ENCODE data around the gene ZFP30. TPM values are rescaled to one million over a fixed set of nuclear protein-coding genes. Genes with fewer than 3 reads are reported as not detected.
A peak's percentile ranks its signal among the peaks of the same experiment; 100 is the strongest.
"Not testable (repeated sequence)": the region's sequence is repeated elsewhere in the genome, so short reads cannot be mapped to it uniquely, and the experiment has no call there.

The ZFP30 gene
- polyA plus RNA-seq, 3 donors: 0.28 to 0.85 (median 0.46) TPM

DNA sequence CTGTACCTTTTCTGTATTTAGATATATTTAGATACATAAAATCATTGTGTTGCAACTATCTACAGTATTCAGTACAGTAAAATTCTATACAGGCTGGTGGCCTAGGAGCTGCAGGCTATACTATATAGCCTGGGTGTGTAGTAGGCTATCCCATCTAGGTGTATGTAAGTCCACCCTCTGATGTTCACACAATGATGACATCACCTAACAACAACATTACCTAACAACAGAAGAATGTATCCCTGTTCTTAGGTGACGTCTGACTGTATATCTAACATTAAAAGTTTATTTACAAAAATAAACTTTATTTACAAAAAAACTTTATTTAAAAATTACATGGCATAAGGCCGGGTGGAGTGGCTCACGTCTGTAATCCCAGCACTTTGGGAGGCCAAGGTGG, 28.3 kb upstream of the ZFP30 start:
- no peak overlapping the region for H3K9ac ChIP-seq (ENCODE audit: insufficient read depth, low read length, poor library complexity, severe bottlenecking)

DNA sequence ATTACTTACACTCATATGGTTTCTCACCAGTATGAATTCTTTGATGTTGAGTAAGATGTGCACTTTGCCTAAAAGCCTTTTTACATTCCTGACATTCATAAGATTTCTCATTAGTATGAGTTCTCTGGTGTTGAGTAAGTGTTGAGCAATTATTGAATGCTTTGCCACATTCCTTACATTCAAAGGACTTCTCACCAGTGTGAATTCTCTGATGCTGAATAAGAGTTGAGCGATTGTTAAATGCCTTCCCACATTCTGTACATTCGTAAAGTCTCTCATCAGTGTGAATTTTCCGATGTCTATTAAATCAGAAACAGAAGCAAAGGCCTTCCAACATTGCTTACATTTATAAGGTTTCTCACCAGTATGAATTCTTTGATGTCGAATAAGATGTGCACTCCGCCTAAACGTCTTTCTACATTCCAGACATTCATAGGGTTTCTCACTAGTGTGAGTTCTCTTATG, 14.2 kb upstream of the ZFP30 start:
- H2AFZ ChIP-seq (ENCODE audit: insufficient read depth, low read depth, low read length, poor library complexity, severe bottlenecking): no peak overlapping the region
- H3K4me3 ChIP-seq (replicated peaks in 1 of 3; ENCODE audit: low read depth in 2 of 3, low read length in 3 of 3): peak overlapping the region in 1 of 3 experiments; percentile 3
- no peak for DNase-seq
- no peak overlapping the region for H3K4me2 ChIP-seq (replicated peaks; ENCODE audit: extremely low read depth, low read length, poor library complexity, severe bottlenecking)
- TF ChIP-seq, protein P1, sequence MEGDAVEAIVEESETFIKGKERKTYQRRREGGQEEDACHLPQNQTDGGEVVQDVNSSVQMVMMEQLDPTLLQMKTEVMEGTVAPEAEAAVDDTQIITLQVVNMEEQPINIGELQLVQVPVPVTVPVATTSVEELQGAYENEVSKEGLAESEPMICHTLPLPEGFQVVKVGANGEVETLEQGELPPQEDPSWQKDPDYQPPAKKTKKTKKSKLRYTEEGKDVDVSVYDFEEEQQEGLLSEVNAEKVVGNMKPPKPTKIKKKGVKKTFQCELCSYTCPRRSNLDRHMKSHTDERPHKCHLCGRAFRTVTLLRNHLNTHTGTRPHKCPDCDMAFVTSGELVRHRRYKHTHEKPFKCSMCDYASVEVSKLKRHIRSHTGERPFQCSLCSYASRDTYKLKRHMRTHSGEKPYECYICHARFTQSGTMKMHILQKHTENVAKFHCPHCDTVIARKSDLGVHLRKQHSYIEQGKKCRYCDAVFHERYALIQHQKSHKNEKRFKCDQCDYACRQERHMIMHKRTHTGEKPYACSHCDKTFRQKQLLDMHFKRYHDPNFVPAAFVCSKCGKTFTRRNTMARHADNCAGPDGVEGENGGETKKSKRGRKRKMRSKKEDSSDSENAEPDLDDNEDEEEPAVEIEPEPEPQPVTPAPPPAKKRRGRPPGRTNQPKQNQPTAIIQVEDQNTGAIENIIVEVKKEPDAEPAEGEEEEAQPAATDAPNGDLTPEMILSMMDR (IDR thresholded peaks at IDR 0.05): no peak
- H3K9me3 ChIP-seq (replicated peaks in 1 of 2; ENCODE audit: control insufficient read depth in 1 of 2, insufficient read depth in 1 of 2, low read length in 2 of 2): peaks cover 42 to 84% of the 10 kb centered on the region in 2 donors
- Mint-ChIP-seq H3K27ac (no peak overlapping the region), H3K4me3 (no peak overlapping the region), H3K4me1 (no peaks in the 10 kb centered on the region), H3K9me3 (peaks cover 12 to 84% (median 70%) of the 10 kb centered on the region in 7 donors), H3K36me3 (no peaks in the 10 kb centered on the region), H3K27me3 (ENCODE audit: low read depth in 3 of 3) (peaks cover 0 to 2% (median 2%) of the 10 kb centered on the region in 3 donors)
- no peaks in the 10 kb centered on the region for H3K36me3 ChIP-seq (replicated peaks in 1 of 2; ENCODE audit: control insufficient read depth in 1 of 2, insufficient read depth in 2 of 2, low read length in 2 of 2)
- H3K27ac ChIP-seq (ENCODE audit: low read depth in 1 of 2, low read length in 2 of 2): no peak overlapping the region
- no CpG with 5 or more reads among the region's 6 CpGs for WGBS (ENCODE audit: insufficient coverage)
- no peaks in the 10 kb centered on the region for H3K4me1 ChIP-seq (ENCODE audit: control insufficient read depth in 1 of 2, insufficient read depth in 2 of 2, low read length in 2 of 2)
- no peaks in the 10 kb centered on the region for H3K79me2 ChIP-seq (ENCODE audit: insufficient read depth, low read length)
- H4K20me1 ChIP-seq (ENCODE audit: insufficient read depth, low read length): no peaks in the 10 kb centered on the region
- intact Hi-C loops (cut with micrococcal nuclease): no loop called here
- H3K9ac ChIP-seq (ENCODE audit: insufficient read depth, low read length, poor library complexity, severe bottlenecking): no peak overlapping the region
- no peaks in the 10 kb centered on the region for H3K27me3 ChIP-seq (ENCODE audit: control insufficient read depth in 2 of 2, insufficient read depth in 2 of 2, low read length in 2 of 2)

More for the DNA sequence above, 28.3 kb upstream of the ZFP30 start:
- TF ChIP-seq, protein P1 (IDR thresholded peaks at IDR 0.05): no peak
- no peak overlapping the region for H3K27ac ChIP-seq (ENCODE audit: low read depth in 1 of 2, low read length in 2 of 2)
- Mint-ChIP-seq H3K27ac (no peak overlapping the region), H3K9me3 (peaks cover 19 to 82% (median 66%) of the 10 kb centered on the region in 7 donors), H3K4me3 (no peak overlapping the region), H3K36me3 (no peaks in the 10 kb centered on the region), H3K4me1 (no peaks in the 10 kb centered on the region), H3K27me3 (ENCODE audit: low read depth in 3 of 3) (peaks cover 0 to 2% (median 0%) of the 10 kb centered on the region in 3 donors)
- H3K27me3 ChIP-seq (ENCODE audit: control insufficient read depth in 2 of 2, insufficient read depth in 2 of 2, low read length in 2 of 2): no peaks in the 10 kb centered on the region
- DNase-seq: no peak
- no peaks in the 10 kb centered on the region for H4K20me1 ChIP-seq (ENCODE audit: insufficient read depth, low read length)
- WGBS (ENCODE audit: insufficient coverage): 100% methylated on average over 2 of the region's 3 CpGs
- peaks cover 50 to 77% of the 10 kb centered on the region in 2 donors for H3K9me3 ChIP-seq (replicated peaks in 1 of 2; ENCODE audit: control insufficient read depth in 1 of 2, insufficient read depth in 1 of 2, low read length in 2 of 2)
- no peak overlapping the region for H2AFZ ChIP-seq (ENCODE audit: insufficient read depth, low read depth, low read length, poor library complexity, severe bottlenecking)
- no peak overlapping the region for H3K4me3 ChIP-seq (replicated peaks in 1 of 3; ENCODE audit: low read depth in 2 of 3, low read length in 3 of 3)
- H3K4me2 ChIP-seq (replicated peaks; ENCODE audit: extremely low read depth, low read length, poor library complexity, severe bottlenecking): no peak overlapping the region
- intact Hi-C loops (cut with micrococcal nuclease): no loop called here
- no peaks in the 10 kb centered on the region for H3K79me2 ChIP-seq (ENCODE audit: insufficient read depth, low read length)
- H3K4me1 ChIP-seq (ENCODE audit: control insufficient read depth in 1 of 2, insufficient read depth in 2 of 2, low read length in 2 of 2): no peaks in the 10 kb centered on the region
- H3K36me3 ChIP-seq (replicated peaks in 1 of 2; ENCODE audit: control insufficient read depth in 1 of 2, insufficient read depth in 2 of 2, low read length in 2 of 2): no peaks in the 10 kb centered on the region

DNA sequence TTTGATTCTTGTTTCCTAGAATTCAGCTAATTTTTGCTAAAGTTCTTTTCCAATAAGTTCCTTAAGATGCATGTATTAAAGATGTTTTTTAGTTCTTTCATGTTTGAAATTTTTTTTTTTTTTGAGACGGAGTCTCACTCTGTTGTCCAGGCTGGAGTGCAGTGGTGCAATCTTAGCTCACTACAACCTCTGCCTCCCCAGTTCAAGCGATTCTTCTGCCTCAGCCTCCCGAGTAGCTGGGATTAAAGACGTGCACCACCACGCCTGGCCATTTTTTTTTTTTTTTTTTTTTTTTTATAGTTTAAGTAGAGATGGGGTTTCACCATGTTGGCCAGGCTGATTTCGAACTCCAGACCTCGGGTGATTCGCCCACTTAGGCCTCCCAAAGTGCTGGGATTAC, 1.9 kb upstream of the ZFP30 start:
- H3K4me3 ChIP-seq (replicated peaks in 1 of 3; ENCODE audit: low read depth in 2 of 3, low read length in 3 of 3); H3K36me3 Mint-ChIP-seq; H2AFZ ChIP-seq (ENCODE audit: insufficient read depth, low read depth, low read length, poor library complexity, severe bottlenecking); H3K27ac Mint-ChIP-seq; H3K27ac ChIP-seq (ENCODE audit: low read depth in 1 of 2, low read length in 2 of 2); H3K4me2 ChIP-seq (replicated peaks; ENCODE audit: extremely low read depth, low read length, poor library complexity, severe bottlenecking); H3K9ac ChIP-seq (ENCODE audit: insufficient read depth, low read length, poor library complexity, severe bottlenecking); H3K27me3 ChIP-seq (ENCODE audit: control insufficient read depth in 2 of 2, insufficient read depth in 2 of 2, low read length in 2 of 2); DNase-seq; H3K79me2 ChIP-seq (ENCODE audit: insufficient read depth, low read length); H3K36me3 ChIP-seq (replicated peaks in 1 of 2; ENCODE audit: control insufficient read depth in 1 of 2, insufficient read depth in 2 of 2, low read length in 2 of 2); intact Hi-C loops (cut with micrococcal nuclease); H3K27me3 Mint-ChIP-seq (ENCODE audit: low read depth in 3 of 3); H4K20me1 ChIP-seq (ENCODE audit: insufficient read depth, low read length): not testable (repeated sequence)
- peaks cover 19 to 22% of the 10 kb centered on the region in 2 donors for H3K4me1 ChIP-seq (ENCODE audit: control insufficient read depth in 1 of 2, insufficient read depth in 2 of 2, low read length in 2 of 2)
- peak overlapping the region in 1 of 2 donors; percentile 32 for H3K4me3 Mint-ChIP-seq
- H3K9me3 Mint-ChIP-seq: peaks cover 10 to 40% (median 31%) of the 10 kb centered on the region in 7 donors
- H3K4me1 Mint-ChIP-seq: peaks cover 23% of the 10 kb centered on the region
- 100% methylated on average over 1 of the region's 8 CpGs for WGBS (ENCODE audit: insufficient coverage)
- peaks cover 18 to 25% of the 10 kb centered on the region in 2 donors for H3K9me3 ChIP-seq (replicated peaks in 1 of 2; ENCODE audit: control insufficient read depth in 1 of 2, insufficient read depth in 1 of 2, low read length in 2 of 2)

All from CD14-positive monocyte (primary cell).